Stomach (tissue), 4 donors: Measurements from ENCODE around the gene SLC26A3.

Experiments used
- POLR2AphosphoS5 ChIP-seq, 3 donors: sonication (generic); formaldehyde crosslinking; IDR thresholded peaks; one replicate each; pipeline ENCODE4 v1.6.1; 2016; ENCODE audit warnings: antibody characterized with exemption in 3 of 3
- TF ChIP-seq, protein P1 (sequence below), 7 experiments: fragments of 450-650 bp in 4 of 7; fragments of 200-600 bp in 3 of 7; sonication (generic) in 3 of 7; IDR thresholded peaks; one replicate each; pipeline ENCODE4 v1.5.1; 2016 to 2019; ENCODE audit warnings: antibody characterized with exemption in 7 of 7, control low read depth in 2 of 7, mild to moderate bottlenecking in 1 of 7

DNA sequence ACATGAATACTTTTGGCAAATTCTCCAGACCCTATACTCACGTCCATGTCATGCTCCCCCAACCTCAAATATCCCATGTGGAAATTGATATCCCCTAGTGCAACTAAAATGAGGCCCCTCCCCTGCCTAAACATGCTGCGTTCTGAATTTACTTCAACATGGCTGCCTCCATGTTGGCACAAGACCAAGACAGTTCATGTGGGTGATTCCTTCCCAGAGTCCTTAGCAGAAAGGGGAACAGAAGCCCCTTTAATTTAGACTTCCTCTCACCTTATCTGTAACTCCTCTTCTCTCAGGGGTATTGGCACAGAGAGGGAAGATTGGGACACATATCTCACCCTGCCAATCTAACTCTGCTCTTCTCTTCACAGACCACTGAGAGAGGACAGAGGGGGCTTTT, 24.5 kb upstream of the SLC26A3 start:
- TF ChIP-seq, protein P1, sequence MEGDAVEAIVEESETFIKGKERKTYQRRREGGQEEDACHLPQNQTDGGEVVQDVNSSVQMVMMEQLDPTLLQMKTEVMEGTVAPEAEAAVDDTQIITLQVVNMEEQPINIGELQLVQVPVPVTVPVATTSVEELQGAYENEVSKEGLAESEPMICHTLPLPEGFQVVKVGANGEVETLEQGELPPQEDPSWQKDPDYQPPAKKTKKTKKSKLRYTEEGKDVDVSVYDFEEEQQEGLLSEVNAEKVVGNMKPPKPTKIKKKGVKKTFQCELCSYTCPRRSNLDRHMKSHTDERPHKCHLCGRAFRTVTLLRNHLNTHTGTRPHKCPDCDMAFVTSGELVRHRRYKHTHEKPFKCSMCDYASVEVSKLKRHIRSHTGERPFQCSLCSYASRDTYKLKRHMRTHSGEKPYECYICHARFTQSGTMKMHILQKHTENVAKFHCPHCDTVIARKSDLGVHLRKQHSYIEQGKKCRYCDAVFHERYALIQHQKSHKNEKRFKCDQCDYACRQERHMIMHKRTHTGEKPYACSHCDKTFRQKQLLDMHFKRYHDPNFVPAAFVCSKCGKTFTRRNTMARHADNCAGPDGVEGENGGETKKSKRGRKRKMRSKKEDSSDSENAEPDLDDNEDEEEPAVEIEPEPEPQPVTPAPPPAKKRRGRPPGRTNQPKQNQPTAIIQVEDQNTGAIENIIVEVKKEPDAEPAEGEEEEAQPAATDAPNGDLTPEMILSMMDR (IDR thresholded peaks at IDR 0.05), result no peak
- TF ChIP-seq POLR2AphosphoS5 (IDR thresholded peaks at IDR 0.05), result no peak
